Hematopoietic multipotent progenitor cell treated with erythropoietin and hydrocortisone succinate and interleukin-3 and kit ligand, for 6 days (in vitro differentiated cells): Measurements from ENCODE around the gene MAPK12.
A peak's percentile ranks its signal among the peaks of the same experiment; 100 is the strongest.

Experiments used
- DNase-seq: peaks from one replicate; pipeline ENCODE4 v3.0.0-alpha.2; 2015

Gene MAPK12

GRCh38 chr22:50261615-50262459, at the start of gene MAPK12:
MAPK12 (minus strand) TSS chr22:50261683; CDS start chr22:50261509, 174 bp downstream.
- DNase-seq = no peak

- no peak for DNase-seq
Measured at GRCh38 chr22:50310949-50311444, 49.5 kb upstream of the MAPK12 start.

GRCh38 chr22:50310031-50310722, 48.7 kb upstream of the MAPK12 start:
- DNase-seq = no peak

- no peak for DNase-seq
Measured at GRCh38 chr22:50309601-50309991, 48.1 kb upstream of the MAPK12 start.

- DNase-seq = no peak
Measured at GRCh38 chr22:50308986-50309600, 47.6 kb upstream of the MAPK12 start.

- no peak for DNase-seq
Measured at GRCh38 chr22:50308597-50308935, 47.1 kb upstream of the MAPK12 start.

GRCh38 chr22:50307890-50308596, 46.6 kb upstream of the MAPK12 start:
- no peak for DNase-seq

GRCh38 chr22:50306753-50307749, 45.6 kb upstream of the MAPK12 start, which contains the start of gene PLXNB2:
PLXNB2 (minus strand) TSS chr22:50307646; CDS start chr22:50290584, 17,062 bp downstream.
- peak; percentile 70 for DNase-seq

GRCh38 chr22:50305923-50306566, 44.6 kb upstream of the MAPK12 start:
- DNase-seq = peak; percentile 65

GRCh38 chr22:50305393-50305922, 44.0 kb upstream of the MAPK12 start:
- no peak for DNase-seq

GRCh38 chr22:50304528-50305392, 43.3 kb upstream of the MAPK12 start:
- peak; percentile 27 for DNase-seq

- no peak for DNase-seq
Measured at GRCh38 chr22:50303848-50304527, 42.5 kb upstream of the MAPK12 start.

GRCh38 chr22:50303515-50303847, 42.0 kb upstream of the MAPK12 start:
- DNase-seq = no peak

GRCh38 chr22:50302564-50302963, 41.1 kb upstream of the MAPK12 start:
- DNase-seq = no peak

GRCh38 chr22:50302041-50302541, 40.6 kb upstream of the MAPK12 start:
- no peak for DNase-seq

GRCh38 chr22:50301581-50301991, 40.1 kb upstream of the MAPK12 start:
- DNase-seq = no peak

GRCh38 chr22:50300620-50301257, 39.3 kb upstream of the MAPK12 start:
- no peak for DNase-seq
